D341Med (cell line): ENCODE results near the gene IFNK.
"Not testable (repeated sequence)": the region's sequence is repeated elsewhere in the genome, so short reads cannot be mapped to it uniquely, and the experiment has no call there.

ENCODE experiments used
- DNase-seq: peaks from one replicate; pipeline ENCODE4 v3.0.0; 2012; ENCODE audit warnings: low spot score

Gene IFNK

DNA sequence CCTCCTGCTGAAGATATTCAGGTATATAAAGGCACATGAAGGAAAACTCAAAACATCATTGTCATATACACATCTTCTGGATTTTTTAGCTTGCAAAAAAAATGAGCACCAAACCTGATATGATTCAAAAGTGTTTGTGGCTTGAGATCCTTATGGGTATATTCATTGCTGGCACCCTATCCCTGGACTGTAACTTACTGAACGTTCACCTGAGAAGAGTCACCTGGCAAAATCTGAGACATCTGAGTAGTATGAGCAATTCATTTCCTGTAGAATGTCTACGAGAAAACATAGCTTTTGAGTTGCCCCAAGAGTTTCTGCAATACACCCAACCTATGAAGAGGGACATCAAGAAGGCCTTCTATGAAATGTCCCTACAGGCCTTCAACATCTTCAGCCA is at the start of gene IFNK:
IFNK (plus strand) TSS at position 55 of the 400 bp plus-strand sequence; CDS start at position 102, 47 bp downstream.
- DNase-seq = no peak

- no peak for DNase-seq
These were observed 49.8 kb upstream of the IFNK start for GRCh38 chr9:27474305-27474704.

GRCh38 chr9:27475057-27475595 is 49.0 kb upstream of the IFNK start:
- DNase-seq = no peak

DNA sequence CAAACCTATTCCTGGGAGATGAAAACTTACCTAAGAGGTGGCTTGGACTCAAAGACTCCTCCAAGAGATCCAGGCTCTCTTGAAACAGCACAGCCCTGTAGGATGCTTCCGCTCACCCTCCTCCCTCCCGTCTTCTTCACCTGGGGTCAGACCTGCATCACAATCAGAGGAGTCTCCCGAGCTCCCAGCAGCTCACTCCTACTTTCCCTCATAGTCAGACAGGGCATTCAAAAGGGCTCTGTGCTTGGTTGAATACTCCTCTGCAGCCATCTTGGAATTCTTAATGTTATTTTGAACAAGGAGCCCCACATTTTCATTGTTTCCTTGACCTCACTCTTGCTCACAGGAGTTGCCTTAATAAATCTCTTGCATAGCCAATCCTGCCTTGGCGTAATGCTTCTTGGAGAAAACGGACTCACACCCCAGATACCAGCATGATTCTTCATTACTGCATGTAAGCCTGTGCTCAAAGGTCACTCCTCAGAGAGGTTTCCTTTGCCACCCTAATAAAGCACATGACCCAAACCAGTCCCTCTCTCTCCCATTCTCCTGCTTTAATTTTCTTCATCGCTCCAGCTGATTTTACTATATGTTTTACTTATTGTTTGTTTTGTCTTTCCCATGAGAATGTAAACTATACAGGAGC is 47.1 kb upstream of the IFNK start:
- DNase-seq = no peak

GRCh38 chr9:27478322-27478721 is 45.8 kb upstream of the IFNK start:
- DNase-seq = no peak

DNA sequence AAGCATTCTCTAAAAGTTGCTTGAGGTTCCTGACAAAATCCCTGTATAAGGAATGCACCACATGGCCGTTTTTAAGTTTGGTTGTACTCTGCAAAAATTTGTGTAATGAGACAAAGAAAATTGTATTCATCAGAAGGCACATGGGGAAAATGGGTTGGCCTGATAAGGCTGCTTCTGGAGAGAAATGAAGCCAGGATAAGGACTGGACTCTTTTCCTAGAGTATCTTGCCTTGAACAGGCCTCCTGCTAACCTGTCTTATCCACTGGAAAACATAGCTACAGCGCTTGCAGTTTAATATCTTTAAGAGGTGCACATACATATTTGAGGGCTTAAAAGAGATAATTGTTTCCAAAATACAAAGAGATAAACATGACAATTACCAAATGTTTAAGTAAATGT is 41.4 kb upstream of the IFNK start:
- DNase-seq = no peak

GRCh38 chr9:27483576-27483975 is 40.5 kb upstream of the IFNK start:
- DNase-seq = no peak

DNA sequence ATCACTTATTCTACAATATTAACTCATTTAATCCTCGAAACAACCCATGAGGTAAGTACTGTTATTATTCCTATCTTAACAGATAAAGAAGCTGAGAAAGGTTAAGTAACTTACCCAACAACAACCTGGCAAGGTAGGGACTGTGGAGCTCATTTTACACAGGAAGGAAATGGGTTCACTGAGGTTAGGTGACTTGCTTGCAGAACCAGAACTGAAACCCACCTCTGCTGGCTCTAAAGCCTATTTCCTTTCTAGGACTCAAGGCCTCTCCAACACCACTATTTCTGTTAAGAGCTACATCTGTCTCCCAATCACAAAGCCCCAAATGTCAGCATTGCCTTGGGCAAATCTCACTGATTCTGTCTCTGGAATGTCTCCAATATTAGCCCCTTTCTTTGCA is 38.9 kb upstream of the IFNK start:
- no peak for DNase-seq

GRCh38 chr9:27487128-27487640 is 36.9 kb upstream of the IFNK start:
- DNase-seq = no peak

- DNase-seq = no peak
These were observed 36.2 kb upstream of the IFNK start for GRCh38 chr9:27487927-27488326.

DNA sequence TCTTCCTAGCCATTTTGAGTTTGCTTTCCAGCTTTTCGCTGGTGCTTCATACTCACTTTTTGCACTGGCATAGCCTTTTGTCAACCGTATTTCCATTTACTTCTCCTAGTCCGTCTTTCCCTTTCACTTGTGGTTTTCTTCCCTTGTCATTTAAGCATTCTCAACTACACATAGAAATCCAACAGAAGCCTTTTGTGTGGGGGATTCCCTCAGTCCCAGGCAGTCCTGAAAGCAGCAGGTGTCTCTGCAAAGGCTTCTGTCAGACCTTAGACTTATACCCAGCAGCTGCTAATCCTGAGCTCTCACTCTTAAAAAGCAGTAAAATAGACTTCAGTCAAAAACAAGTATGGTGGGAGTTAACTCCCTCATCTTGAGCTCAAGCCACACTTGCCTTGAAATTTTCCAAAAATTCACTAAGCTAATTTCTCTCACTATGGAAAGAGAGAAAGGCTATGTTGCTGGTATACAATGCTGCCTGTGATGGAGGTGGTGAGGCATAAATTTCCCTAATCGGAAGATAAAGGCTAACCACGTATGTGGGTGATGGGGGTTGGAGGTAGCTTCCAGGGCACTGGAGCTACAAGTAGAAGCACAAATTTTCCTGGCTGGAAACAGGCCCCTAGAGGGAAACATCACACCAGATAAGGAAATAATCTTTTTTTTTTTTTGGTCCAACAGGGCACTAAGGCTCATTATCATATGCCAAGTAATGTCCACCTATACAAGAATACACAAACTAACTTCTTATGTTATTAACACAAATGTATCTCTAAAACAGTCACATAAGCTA is 34.8 kb upstream of the IFNK start:
- DNase-seq = no peak

- no peak for DNase-seq
These were observed 32.9 kb upstream of the IFNK start for GRCh38 chr9:27491154-27491553.

GRCh38 chr9:27495480-27496134 is 28.5 kb upstream of the IFNK start:
- no peak for DNase-seq

DNA sequence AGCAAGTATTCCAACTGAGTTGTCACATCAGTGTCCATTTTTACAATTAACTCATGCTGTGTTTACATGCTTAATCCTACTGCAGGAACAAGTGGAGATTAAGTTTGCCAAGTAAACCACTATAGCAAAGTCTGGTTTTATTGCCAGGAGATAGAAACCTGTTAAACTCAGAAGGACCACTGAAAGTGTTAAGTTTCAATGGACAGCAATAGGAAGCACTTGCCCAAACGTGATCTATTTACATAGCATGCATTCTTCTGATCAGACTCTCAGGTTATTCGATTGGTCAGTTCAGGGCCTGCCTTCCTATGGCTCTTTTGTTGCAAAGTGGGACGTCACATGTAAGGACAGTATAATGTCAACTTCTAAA is 28.0 kb upstream of the IFNK start:
- DNase-seq = no peak

GRCh38 chr9:27497883-27498417 is 26.1 kb upstream of the IFNK start:
- DNase-seq = no peak

DNA sequence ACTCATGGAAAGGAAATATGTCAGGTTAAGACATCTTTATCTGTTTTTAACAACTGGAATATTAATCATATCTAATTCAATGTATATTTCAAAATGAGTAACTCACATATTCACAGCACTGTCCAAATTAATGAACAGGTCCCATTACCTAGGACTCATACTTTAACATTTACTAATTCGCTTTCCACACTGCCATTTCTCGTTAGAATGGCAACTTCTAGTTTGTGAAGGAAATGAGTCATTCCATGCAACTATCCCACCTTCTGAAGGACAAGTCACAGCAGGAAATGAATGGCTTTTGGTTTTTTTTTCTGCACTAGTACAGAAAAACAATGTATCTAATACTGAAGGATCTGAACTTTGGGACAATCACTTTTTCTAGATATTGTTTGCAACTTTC is 24.6 kb upstream of the IFNK start:
- DNase-seq = no peak

DNA sequence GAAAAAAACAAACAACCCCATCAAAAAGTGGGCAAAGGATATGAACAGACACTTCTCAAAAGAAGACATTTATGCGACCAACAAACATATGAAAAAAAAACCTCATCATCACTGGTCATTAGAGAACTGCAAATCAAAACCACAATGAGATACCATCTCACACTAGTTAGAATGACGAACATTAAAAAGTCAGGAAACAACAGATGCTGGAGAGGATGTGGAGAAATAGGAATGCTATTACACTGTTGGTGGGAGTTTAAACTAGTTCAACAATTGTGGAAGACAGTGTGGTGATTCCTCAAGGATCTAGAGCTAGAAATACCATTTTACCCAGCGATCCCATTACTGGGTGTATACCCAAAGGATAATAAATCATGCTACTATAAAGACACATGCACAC is 23.2 kb upstream of the IFNK start:
- DNase-seq = not testable (repeated sequence)

DNA sequence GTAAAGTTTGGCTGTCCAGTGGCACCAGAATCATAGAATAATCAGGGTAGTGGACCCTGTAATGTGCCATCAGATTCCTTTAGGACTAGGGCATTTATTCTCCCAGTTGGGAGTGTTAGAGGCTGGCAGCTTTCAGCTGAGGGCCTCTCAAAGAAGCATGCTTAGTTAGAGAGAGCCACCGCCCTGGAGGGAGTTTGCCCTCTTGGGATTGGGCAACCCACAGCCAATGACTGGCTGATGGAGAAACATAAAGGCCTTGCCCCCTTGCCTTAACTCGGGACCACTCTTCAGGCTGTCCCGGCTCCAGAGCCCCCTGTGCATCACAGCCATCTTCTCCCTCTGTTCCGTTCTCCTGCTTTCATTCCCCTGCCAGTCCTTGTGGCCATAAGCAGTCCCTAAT is 20.5 kb upstream of the IFNK start:
- DNase-seq = no peak

- no peak for DNase-seq
These were observed 19.8 kb upstream of the IFNK start for GRCh38 chr9:27504259-27504658.

GRCh38 chr9:27505744-27506161 is 18.3 kb upstream of the IFNK start:
- no peak for DNase-seq

- DNase-seq = no peak
These were observed 17.1 kb upstream of the IFNK start for GRCh38 chr9:27506981-27507380.

DNA sequence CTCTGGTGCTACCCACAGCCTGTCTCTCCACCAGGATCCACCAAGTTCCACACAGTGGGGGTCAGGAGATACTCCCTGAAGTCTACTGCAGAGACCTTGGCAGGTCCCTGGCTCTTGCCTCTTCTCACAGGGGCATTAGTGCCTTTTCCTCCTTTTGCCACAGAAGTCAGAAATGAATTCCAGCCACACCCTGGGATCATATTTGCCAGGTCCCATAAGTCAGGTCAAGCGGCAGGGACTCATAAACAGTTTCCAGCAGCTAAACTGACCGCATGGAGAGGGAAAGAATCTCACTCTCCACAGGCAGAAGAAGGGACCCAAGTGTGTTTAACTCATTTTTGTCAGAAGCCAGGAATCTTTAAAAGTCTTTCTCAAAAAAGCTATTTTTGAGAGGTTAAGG is 13.3 kb upstream of the IFNK start:
- no peak for DNase-seq

DNA sequence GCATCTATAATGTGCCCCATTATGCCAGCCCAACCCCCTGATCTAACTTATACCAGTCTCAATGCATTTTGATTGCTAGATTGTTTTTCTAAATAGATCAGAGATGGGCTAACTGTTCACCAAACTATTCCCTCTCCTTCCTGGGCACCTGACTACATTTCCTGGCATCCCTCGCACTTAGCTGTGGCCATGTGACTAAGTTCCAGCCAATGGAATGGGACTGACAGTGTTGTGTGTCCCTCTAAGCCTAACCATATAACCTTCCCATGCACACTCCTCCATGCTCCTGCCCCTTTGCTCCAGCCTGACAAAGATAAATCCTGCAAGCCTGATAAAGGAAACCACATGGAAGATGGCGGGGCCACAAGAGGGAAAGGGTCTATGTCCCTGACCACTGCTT is 12.3 kb upstream of the IFNK start:
- DNase-seq = no peak
